ENCODE data around the gene DIS3L2.
"Not testable (repeated sequence)": the region's sequence is repeated elsewhere in the genome, so short reads cannot be mapped to it uniquely, and the experiment has no call there.

DIS3L2 gene

DNA sequence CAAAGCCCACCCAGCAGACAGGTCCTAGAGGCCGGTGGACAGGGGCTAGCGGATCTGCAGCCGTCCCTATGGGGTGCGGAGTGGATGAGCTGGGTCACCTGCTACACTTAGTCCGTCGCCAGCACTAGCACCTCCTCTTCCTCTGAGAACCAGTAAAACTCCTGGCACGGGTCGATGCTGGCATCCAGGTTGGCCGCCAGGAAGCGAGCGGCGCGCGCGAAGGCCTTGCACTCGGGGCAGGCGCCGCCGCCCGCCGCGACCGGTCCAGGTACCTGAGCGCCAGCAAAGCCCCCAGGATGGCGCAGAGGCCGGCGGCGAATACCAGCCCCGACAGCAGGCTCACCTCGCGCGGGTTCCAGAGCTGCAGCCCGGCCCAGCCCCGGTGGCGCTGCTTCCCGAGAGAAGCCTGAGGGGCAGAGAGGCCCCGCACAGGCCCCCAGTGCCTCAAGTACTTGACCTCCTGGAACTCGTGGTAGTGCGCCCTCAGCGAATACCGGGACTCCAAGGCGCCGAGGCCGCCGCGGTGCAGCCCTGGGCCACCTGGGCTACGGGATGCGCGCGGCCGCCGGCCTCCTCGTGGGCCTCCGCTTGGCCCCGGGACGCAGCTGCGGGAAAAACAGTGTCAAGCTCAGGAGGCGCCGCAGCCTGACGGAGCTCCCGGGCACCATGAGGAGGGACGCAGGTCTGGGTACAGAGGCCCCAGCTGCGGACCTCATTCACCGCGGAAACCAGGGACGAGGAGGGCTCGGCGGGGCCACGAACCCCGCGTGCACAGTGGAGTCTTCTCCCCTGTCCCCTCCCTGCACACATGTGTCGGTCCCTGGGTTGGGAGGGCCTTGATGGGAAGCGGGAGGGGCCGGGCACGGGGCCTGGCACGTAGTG is 389.5 kb downstream of the DIS3L2 start:
- DNase-seq (ENCODE audit: low read depth), result no peak

DNA sequence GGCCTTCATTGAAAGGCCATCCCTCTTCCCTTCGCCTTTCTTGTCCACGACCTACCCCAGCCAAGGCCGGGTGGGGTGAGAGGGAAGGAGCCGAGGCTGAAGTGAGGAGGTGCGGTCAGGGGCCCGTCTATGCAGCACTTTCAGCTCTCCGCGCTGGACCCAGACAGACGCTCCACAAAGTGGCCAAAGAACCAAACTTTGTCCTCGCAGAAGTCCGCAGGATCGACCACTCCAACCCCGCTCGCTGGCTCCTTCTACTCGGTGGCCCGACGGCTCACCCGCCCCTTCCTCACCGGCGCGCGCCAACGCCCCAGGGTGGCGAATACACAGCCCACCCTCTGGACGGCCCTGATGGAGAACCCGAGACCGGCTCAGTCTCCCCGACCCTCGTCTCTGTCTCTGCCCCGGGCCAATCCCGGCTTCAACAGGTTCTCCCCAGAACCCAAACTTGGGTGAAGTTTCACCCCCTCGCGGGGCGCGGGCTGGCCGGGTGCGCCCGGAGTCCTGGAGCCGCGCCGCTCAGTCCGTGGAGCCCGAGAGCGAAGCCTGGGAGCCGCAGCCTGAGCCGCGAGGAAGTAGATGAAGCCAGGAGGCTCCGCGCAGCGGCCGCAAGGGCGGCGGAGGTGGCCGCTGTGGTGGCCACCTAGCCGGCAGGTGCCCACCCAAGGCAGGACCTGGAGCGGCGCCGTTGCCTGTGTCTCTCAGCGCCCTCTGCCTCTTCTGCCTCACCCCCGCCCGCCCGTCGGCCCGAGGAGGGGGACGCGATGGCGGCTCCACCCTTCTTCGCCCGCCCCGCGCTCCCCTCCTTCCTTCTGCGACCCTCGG is 390.4 kb downstream of the DIS3L2 start:
- no peak for DNase-seq (ENCODE audit: low read depth)

DNA sequence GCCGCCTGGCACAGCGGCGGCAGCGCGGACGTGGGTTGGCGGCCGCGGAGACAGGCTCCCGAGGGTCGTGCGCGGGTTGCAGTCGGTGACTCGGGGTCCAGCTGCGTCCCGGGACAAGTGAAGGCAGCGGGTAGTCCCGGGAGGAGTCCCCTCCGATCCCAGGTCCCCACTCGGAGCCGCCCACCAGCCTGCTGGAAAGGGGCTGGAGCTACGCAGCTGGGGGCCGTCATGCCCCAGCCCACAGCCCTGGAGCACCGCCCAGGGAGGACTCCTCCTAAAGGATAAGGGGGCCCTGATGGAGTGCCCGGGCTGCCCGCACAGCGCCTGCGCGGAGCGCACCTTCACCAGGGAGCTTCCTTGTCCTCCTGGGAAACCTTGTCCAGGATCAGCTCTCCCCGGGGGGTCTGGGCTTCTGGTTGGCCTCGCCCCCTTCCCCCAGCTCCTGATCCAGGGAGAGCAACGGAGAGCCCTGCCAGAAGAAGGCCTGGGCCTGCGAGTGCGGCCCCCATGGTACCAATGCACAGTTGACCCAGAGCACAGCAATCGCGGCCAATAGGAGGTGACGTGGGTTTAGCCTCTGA is 391.1 kb downstream of the DIS3L2 start:
- DNase-seq (ENCODE audit: low read depth), result no peak

DNA sequence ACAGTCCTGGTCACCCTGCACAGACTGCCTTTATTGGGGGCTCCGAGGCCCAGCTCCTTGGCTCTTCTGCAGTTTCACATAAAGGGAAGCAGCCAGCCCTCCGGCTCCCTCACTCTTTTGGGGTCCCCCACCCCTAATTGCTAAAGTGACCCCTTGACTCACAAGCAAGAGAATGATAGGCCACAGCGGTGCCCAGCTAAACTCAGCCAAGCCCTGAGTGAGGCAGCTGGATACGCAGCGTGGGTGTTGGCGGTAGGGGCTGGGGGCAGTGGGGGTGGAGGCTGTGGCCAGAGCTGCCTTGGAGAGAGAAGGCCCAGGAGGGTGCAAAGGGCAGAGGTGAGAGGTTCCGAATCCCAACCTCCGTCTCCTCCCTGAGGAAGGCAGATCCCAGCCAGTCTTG is 391.6 kb downstream of the DIS3L2 start:
- DNase-seq (ENCODE audit: low read depth), result no peak

DNA sequence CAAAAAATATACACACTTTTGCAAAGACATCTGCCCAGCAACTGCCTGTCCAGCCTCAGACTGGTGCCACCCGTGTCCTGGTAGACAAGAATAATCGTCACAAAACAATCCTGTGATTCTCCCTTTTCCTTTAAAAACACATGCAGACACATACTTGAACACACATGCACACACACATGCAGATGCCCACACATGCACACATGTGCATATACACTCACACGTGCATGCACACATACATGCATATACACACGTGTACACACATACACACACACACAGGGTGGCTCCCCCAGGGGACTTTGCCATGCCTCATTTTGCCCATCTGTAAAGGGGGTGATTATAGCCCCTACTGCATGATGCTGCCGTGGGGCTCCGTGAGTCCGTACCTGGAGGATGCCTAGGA is 392.1 kb downstream of the DIS3L2 start:
- DNase-seq (ENCODE audit: low read depth), result no peak

DNA sequence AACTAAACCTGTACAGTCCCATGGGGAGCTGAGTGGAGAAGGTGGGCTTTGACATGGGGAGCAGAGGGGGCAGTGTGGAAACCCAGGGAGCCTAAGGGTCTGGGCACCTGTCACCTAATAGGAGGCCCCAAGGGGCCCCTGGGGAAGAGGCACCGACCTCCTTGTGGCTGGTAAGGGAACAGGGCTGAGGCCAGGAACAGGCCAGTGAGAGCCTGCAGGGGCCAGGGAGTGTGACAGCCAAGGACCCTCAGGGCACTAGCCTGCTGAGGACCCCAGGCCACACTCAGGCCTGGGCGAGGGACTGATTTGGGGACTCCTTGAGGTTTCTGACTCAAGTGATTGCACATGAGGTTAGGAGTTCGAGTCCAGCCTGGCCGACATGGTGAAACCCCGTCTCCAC is 392.6 kb downstream of the DIS3L2 start:
- DNase-seq (ENCODE audit: low read depth), result no peak

DNA sequence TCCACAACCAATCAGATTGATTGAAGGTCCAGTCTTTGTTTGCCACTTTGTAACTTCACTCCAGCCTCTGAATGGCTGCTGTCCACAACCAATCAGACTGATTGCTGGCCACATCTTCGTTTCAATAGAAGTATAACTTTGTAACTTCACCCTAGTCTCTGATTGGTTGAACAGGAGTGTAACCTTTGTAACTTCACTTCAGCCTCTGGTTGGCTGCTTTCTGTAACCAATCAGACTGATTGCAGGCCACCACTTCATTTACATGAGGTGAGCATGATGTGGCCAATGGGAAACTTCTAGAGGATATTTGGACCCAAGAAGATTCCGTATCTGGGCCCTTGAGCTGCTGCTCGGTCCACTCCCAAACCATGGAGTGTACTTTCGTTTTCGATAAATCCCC is 400.1 kb downstream of the DIS3L2 start:
- no peak for DNase-seq (ENCODE audit: low read depth)

DNA sequence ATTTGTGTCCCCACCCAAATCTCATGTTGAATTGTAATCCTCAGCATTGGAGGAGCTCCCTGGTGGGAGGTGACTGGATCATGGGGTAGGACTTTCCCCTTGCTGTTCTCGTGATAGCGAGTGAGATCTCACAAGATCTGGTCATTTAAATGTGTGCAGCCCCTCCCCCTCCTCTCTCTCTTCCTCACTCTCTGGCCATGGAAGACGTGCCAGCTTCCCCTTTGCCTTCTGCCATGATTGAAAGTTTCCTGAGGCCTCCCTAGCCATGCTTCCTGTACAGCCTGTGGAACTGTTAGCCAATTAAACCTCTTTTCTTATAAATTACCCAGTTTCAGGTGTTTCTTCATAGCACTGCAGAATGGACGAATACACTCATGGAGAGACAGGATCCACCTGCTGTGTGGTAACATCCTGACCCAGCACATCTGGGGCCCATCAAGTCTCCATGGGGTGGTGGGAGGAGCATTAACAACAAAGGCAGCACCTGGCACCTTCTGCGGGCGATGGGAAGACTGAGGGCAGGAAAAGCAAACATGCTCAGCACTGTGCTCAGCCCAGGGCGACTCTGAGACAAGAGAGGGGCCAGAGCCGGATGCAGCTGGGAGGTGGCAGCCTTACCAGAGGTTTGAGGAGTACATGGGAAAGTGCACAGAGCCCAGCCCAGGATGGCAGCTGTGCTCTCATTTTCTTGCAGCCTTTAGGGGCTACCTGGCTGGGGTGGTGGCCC is 400.8 kb downstream of the DIS3L2 start:
- DNase-seq (ENCODE audit: low read depth), result no peak

DNA sequence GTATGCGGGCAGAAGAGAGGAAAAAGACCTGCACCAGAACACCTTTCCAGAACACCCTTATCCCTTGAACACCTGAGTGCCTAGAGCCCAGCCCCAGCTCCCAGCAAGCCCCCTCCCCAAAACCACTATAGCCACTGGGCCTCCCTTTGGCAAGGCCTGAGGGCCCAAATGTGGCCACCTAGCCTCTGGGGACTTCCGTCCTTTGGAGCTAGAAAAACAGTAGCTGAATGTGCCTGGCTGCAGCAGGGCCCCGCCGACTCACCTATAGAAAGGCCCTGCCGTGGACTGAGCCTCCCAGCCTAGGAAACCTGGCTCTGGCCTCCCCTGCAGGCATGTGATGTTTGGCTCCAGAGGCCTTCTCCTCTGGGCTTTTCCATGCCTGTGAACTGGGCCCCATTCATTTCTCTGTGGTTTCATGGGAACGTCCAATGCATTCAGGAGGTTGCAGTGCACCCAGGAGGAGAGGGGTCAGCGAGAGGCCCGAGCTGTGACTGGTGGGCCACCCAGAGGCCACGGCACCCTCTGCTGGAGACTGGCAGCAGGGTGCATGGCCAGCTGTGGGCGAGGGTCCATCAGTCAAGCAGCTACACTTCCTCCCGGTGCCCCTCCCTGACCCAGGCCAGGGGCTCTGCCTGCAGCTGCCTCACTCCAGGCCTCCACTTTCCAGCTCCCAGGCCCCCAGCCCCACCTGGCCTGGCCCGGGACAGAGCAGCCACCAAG is 401.7 kb downstream of the DIS3L2 start:
- not testable (repeated sequence) for DNase-seq (ENCODE audit: low read depth)

DNA sequence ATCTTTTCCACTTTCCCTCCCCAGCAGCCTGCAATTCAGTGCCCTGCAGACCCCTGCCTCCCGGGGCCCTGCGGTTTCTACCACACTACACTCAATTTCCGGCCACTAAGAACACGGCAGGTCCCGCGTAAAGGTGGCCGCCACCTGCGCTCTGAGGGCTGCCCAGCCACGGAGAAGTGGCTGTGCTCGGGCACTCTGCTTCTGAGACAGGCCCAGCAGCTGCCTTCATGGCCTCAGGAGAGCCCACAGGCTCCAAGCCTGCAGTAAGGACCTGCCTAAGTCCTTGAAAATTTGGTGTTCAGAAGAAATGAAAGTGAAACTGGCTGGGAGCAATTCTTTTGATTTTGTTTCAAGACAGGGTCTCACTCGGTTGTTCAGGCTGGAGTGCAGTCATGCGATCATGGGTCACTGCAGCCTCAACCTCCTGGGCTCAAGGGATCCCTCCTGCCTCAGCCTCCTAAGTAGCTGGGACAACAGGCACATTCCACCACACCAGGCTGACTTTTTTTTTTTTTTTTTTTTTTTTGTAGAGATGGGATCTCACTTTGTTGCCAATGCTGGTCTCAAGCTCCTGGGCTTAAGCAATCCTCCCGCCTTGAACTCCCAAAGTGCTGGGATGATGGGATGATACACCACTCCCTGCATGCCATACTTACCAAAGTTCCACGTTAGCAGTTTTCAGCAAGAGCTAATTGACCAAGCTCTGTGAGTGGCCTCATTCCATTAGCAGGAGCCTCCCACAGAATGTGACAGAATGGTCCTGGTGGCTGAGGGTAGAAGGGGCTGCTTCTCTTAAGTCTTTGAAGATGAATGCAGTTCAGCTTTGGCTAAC is 402.5 kb downstream of the DIS3L2 start:
- DNase-seq (ENCODE audit: low read depth), result no peak

DNA sequence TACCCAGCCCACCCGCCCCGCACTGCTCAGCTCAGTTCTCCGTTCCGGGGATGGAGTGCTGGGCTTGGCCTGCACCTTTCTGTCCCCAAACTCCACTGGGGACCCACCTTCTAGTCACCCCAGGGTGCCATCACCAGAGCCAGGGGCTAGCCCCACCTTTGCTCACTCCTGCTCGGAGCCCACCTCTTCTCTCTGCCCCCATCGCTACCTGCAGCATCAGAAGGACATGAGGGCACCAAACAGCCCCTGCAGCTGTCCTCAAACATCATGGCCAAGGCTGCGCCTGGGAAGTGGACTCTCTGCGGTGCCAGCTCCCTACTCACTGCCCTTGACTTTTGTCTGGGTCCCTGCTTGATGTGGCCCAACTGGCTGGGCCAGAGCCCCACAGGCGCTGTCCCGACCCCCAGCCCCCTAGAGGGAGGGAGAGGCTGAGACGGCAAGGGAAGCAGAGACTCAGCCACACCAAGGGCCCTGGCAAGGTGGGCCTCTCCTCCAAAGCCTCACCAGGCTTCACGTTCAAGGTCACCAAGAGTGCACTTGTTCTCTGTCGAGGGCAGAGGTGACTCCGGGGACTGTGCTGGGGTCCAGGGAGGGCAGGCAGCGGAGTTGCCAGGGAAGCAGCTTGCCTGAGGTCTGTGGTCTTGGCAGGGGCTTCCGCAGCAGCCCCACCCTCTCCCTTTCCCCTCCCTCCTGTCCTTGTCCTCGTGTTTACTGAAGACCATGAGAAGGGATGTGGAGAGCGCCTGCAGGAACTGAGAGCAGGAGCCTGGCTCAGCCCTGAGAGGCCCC is 403.5 kb downstream of the DIS3L2 start:
- not testable (repeated sequence) for DNase-seq (ENCODE audit: low read depth)

DNA sequence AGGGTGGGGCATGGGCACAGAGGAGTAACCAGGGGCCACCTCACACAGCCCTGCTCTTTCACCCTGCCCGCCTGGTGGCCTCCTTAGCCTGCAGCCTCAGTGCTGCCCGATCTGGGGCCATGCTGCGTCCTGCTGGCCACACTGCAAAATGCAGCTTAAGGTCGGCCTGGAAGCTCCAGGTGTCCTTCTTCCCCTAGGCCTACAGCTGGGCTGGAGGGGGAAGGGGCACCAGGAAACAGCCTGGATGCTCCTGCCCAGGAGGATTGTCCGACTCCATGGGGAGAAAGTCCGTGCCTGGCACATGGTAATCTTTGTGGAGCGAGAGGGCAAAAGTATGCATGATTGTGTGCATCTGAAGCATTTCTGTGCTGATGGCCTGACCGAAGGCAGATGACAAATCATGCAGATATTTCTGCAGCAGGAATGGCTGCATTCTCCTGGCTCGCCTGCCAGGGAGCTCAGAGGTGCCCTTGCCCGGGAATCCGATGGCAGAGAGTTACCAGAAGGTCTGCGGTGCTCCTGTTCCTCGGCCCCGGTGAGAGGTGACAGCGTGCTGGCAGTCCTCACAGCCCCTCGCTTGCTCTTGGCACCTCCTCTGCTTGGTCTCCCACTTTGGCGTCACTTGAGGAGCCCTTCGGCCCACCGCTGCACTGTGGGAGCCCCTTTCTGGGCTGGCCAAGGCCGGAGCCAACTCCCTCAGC is 404.3 kb downstream of the DIS3L2 start:
- no peak for DNase-seq (ENCODE audit: low read depth)

DNA sequence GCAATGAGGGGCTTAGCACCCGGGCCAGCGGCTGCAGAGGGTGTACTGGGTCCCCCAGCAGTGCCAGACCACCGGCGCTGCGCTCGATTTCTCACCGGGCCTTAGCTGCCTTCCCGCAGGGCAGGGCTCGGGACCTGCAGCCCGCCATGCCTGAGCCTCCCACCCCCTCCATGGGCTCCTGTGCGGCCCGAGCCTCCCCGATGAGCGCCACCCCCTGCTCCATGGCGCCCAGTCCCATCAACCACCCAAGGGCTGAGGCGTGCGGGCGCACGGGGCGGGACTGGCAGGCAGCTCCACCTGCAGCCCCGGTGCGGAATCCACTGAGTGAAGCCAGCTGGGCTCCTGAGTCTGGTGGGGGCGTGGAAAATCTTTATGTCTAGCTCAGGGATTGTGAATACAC is 404.9 kb downstream of the DIS3L2 start:
- not testable (repeated sequence) for DNase-seq (ENCODE audit: low read depth)

DNA sequence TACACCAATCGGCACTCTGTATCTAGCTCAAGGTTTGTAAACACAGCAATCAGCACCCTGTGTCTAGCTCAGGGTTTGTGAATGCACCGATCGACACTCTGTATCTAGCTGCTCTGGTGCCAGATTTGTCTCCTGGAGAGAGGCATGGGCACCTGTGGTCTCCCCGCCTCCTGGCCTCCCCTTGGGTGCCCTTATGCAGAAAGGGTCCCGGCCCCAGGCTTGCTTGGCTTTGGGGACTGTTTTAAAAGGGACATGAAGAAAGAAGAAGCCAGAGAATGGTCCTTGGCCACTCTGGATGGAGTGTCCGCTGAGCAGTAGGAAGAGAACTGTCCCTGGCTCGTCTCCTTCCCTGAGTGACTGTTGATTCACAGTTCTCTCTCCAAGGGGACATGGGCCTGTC is 405.5 kb downstream of the DIS3L2 start:
- no peak for DNase-seq (ENCODE audit: low read depth)

DNA sequence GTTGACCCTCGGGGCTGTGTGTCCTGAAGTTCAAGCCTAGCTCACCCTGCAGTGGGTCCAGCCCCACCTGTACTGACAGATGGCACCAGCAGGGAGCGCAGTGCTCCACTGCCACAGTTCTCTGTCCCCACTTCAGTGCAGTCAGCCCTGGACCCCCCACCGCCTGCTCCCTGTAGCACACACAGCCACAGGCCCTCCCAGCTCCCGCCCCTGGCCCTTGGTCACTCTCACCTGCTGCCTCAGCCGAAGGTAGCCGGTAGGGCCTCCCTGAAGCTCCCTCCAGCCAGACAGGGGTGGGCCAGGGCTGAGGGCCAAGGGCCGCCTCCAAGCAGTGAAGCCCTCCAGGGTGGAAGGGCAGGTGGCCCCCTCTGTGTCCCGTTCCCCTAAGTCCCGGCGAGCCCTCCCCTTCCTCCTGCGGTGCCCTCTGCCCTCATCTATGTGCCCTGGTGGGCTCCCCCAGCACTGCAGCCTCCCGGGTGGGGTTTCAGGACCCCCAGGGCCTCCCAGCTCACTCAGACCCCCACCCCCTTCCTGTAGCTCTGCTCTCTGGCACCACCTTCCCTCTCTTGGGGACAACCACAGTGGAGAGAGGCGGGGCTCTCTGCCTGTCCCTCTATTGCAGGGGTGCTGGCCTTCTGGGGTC is 406.2 kb downstream of the DIS3L2 start:
- no peak for DNase-seq (ENCODE audit: low read depth)

DNA sequence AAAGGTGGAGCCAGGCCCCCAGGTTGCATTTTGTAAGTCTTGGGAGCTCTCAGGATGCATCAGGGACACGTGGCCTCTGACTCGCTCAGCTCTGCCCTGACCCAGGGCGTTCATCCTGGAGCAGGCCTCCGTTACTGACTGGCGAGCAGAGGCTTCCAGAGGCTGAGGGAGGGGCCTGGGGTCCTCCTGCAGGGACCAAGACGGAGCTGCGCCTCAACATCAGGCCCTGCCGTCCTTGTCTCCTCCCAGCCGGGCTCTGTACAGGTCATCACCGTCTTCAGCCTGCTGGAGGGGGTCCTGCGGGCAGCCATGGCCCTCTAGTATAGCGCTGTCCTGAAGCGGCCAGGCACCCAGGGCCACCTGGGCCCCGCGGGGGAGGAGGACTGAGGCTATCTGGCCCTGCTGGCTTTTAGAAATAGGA is 406.8 kb downstream of the DIS3L2 start:
- DNase-seq (ENCODE audit: low read depth), result no peak

DNA sequence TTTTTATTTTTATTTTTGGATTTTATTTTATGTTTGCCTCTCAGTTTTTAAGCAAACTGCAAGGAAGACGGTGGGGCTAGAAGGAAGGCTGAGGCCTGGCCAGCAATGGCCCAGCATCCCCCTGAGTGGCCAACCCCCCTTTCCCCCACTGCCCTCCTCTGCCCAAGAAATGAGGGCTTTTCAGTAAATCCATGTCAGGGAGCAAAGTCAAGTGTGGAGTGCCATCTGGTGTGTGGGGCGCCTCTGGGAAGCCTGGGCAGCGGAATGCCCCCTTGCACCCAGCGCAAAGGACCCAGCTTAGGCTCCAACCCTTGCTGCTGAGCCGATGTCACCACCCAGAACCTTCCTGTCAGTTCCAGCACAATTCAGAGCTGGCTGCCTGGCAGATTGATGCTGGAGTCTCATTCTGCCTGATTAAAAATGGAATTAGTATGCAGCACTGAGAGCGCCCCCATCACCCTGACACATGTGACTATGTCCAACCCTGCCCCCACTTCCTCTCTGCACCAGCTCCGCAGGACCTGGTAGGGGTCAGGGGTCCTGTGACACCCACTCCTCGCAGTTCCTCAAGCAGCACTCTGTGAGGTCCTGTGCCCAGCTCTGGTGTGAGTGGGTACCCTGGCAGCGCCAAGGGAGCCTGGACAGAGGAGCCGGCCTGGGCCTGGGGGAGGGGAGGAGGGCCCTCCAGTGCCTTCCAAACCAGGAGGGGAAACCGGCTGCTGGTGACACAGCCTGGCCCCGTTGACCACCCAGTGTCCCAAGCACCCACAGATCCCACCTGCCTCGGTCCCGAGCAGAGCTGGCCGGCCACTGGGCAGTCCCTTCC is 407.8 kb downstream of the DIS3L2 start:
- no peak for DNase-seq (ENCODE audit: low read depth)

DNA sequence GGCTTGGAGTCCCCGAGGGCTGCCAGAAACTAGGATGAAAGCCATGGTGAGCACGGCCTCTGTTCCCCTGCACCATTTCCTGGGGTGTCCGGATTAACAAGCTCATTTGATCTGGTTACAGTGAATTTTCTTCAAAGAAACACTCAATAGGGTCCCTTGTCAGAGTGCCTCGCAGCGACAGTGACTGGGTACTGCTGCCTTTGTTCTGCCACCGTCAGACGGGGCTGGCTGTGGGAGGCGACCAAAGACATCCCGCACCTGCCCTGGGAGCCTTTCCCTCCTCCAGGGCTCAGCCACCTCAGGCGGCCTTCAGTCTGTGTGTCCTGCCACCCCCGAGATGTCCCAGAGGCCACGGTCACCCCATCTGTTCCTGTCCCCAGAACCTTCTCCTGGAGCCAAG is 408.5 kb downstream of the DIS3L2 start:
- not testable (repeated sequence) for DNase-seq (ENCODE audit: low read depth)
